GM23338 (cell line): Measurements from ENCODE around the gene AKT1S1.

ENCODE experiments used
- CREB1 ChIP-seq: fragments of 250-450 bp; sonication (Bioruptor Pico); IDR thresholded peaks from 2 replicates; pipeline ENCODE4 v1.5.0; 2020; ENCODE audit warnings: low read depth, mild to moderate bottlenecking, moderate library complexity
- CTCF ChIP-seq, 2 experiments: fragments of 200-600 bp in 1 of 2; sonication (generic) in 1 of 2; conservative IDR thresholded peaks; 2 replicates each; pipeline versions ENCODE4 v1.5.1 to v1.6.1; 2016 to 2017; ENCODE audit warnings: antibody characterized with exemption in 2 of 2, low read depth in 2 of 2, mild to moderate bottlenecking in 2 of 2, moderate library complexity in 1 of 2
- EZH2 ChIP-seq: fragments of 200-600 bp; sonication (generic); IDR thresholded peaks from one replicate; pipeline ENCODE4 v1.8.0; 2017; ENCODE audit warnings: antibody characterized with exemption, mild to moderate bottlenecking, low read depth; ENCODE audit not compliant: unreplicated experiment
- EZH2phosphoT487 ChIP-seq: fragments of 200-600 bp; sonication (generic); IDR thresholded peaks from one replicate; pipeline ENCODE4 v1.8.1; 2018; ENCODE audit warnings: antibody characterized with exemption; ENCODE audit not compliant: unreplicated experiment
- JUNB ChIP-seq: IDR thresholded peaks from one replicate; pipeline ENCODE4 v1.6.1; 2016; ENCODE audit warnings: antibody characterized with exemption; ENCODE audit not compliant: unreplicated experiment
- POLR2AphosphoS5 ChIP-seq: IDR thresholded peaks from 2 replicates; pipeline ENCODE4 v1.6.1; 2016; ENCODE audit warnings: antibody characterized with exemption, low read depth
- REST ChIP-seq: IDR thresholded peaks from one replicate; pipeline ENCODE4 v1.6.1; 2018; ENCODE audit warnings: antibody characterized with exemption; ENCODE audit not compliant: unreplicated experiment
- STAT1 ChIP-seq: IDR thresholded peaks from one replicate; pipeline ENCODE4 v1.6.1; 2016; ENCODE audit warnings: antibody characterized with exemption; ENCODE audit not compliant: unreplicated experiment

- TF ChIP-seq CTCF (conservative IDR thresholded peaks at IDR 0.05; ENCODE audit: low read depth in 2 of 2) (no peak), JUNB (no peak), EZH2 (no peak), POLR2AphosphoS5 (no peak), REST (no peak), EZH2phosphoT487 (no peak), STAT1 (no peak), CREB1 (CRISPR knock-in tag) (no peak)
These were observed 45.0 kb upstream of the AKT1S1 start for GRCh38 chr19:49921871-49922795.
